CD4-positive, alpha-beta T cell treated with Interleukin-4 for 1 hour (primary cell): Measurements from ENCODE around the gene DEFB112.

Source experiments
- DNase-seq, 2 donors: peaks; one replicate each; pipeline ENCODE4 v3.0.0-alpha.2; 2020 to 2022

The DEFB112 gene, protein sequence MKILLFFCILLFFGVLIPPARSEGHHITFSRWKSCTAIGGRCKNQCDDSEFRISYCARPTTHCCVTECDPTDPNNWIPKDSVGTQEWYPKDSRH

DNA sequence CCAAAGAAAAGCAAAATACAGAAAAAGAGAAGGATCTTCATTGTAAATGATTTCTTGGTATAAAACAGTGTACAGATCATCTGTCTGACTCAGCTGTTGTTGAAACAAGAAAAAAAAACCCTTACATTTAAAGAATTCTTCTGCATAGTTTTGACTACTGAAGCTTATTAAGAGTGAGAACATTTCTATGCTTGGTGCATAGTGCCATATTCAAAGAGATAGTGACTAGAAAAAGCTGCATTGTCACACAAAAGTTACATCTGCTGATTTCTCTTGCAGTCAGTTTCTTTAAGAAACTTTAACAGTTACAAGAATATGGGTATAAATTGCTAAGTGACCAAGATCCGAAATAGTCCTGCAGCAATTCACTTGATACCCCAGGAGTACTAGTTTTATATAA is at the start of gene DEFB112:
TSS of gene DEFB112 (minus strand) at position 101 of the 400 bp plus-strand sequence. CDS start at position 41, 60 bp downstream.
- DNase-seq: no peak

GRCh38 chr6:50098641-50098993 is 48.9 kb upstream of the DEFB112 start:
- DNase-seq: no peak

DNA sequence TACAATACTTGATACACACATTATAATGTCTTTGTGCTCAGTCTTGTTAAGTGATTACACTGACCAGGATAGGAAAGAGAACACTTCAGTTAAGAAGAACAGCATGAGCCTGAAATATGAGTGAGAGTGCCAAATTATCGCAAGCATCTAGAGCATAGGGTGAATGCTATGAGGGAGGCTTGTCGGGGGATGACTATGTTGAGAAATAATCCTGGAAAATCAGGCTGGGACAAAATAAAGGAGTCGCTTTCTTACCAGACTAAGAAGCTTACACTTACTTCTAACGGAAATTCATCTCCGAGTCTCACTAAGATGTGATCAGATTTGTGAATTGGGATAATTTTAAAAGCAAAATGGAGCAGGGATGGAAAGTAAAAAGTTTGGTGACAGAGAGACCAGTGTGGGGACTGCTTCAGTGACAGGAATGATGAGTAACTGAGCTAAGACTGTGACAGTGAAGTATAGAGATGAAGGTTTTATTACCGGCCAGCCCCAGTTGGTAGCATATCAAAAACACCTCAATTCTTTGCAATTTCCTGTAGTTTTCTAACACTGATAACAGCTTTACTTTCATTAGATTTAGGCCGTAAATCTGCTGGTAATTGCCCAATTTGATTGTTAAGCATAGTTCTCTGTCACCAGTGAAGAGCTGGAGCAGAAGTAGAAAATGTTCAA is 48.4 kb upstream of the DEFB112 start:
- no peak for DNase-seq

DNA sequence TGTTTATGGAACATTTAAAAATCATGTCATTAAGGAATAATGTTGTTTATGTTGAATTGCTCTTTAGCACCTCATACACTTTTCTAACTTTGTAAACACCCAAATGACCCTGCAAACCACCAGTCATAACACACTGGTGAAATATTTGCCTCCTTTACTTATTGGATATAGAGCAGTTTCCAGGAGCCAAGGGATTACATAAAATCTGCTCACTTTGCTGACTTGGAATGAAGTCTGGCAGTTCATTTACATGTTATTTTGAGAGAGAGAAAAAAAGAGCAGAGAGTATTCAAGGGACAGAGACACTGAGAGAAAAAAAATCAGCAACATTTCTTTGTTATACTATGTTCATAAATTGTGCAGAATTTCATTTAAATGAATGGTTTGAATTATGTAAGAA is 46.6 kb upstream of the DEFB112 start:
- no peak for DNase-seq

DNA sequence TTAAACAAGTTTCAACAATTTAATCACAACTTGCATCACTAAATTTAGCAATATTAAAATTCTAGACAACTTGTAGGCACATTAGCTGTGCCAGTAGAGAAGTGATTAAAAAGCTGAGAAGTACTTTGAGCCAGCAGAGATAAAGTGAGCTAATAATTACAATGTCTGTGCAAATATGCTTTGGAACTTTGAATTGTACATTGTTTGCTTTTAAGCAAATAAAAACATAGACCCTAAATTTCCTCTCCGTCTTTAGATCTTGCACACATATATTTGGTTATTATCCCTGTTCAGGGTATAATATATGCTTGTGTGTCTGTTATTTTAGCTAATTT is 44.2 kb upstream of the DEFB112 start:
- DNase-seq: no peak

DNA sequence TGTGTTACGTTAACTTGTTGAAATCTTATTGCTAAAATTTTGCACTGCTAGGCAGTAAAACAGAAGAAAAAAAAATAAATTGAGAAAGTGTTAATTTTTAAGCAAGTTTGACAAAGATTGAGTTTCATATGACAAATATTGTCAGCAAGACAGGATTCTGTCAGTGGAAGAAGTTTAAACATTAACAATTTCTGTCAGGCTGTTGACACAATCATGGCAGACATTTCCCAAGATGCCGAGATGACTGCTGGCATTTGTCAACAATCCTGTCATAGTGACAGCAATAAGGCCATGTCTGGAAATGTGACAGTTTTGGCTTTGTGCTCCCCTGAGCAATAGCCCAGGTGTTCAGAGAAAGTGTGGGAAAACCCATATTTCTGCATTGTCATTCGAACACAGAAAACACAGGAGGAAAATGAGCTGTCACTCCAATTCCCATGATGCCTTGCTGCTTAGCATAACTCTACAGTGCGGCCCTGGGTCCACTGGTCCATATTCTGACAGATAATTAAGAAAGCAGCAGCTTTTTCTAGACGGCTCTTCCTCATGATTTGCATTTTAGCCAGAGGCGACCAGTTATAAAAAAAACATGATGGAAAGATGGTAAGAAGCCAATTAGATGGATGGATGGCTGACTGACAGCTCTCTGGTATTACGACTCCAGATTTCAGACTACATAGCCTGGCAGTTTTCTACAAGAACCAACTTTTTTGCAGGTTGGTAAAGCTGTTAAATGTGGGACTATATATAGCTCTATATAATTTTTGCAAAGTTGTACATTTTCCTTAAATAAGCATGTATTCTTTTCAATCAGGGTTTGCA is 43.6 kb upstream of the DEFB112 start:
- DNase-seq: no peak

GRCh38 chr6:50091641-50092040 is 41.9 kb upstream of the DEFB112 start:
- DNase-seq: no peak

DNA sequence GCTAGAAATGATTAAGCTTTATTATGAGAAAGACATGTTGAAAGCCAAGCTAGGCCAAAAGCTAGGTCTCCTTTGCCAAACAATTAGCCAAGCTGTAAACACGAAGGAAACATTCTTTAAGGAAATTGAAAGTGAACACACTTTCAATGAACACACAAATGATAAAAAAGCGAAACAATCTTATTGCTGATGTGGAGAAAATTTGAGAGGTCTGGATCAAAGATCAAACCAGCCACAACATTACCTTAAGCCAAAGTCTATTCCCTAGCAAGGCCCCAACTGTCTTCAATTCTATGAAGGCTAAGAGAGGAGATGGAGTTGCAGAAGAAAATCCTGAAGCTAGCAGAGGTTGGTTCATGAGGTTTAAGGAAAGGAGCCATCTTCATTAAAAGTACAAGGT is 40.2 kb upstream of the DEFB112 start:
- no peak for DNase-seq

GRCh38 chr6:50087231-50087954 is 37.7 kb upstream of the DEFB112 start:
- no peak for DNase-seq

DNA sequence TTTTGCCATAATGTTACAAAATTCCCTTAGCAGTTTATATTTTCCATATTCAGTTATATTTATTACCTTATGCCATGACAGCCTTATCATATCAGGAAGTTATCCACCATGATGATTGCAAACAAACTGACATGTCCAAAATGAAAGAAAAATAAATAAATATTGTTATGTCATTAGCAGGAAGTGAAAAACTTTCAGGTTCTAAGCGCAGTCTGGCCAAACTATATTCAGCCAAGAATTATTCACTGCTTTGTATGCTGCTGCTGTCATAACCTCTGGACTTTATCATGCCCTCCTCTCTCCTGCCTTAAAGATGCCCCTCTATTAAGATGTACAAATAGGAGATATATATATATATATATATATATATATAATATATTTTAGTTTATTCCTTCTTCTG is 27.7 kb upstream of the DEFB112 start:
- no peak for DNase-seq

DNA sequence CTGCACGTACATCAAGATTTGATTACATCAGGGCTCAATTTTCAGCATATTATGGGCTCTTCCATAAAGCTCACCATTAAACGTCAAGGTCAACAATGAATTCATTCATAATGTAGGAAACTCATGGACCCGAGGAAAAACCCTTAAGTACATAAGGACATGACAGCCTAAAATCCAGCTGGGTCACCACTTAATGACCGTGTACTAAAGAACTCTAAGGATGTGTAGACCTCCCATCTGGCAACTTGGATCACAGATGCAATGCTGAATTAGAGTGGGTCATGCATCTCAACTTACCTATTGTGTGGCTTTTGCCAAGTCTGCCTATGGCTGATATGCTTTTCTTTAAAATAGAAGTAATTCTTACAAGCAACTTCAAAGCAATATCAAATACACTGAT is 26.7 kb upstream of the DEFB112 start:
- no peak for DNase-seq

DNA sequence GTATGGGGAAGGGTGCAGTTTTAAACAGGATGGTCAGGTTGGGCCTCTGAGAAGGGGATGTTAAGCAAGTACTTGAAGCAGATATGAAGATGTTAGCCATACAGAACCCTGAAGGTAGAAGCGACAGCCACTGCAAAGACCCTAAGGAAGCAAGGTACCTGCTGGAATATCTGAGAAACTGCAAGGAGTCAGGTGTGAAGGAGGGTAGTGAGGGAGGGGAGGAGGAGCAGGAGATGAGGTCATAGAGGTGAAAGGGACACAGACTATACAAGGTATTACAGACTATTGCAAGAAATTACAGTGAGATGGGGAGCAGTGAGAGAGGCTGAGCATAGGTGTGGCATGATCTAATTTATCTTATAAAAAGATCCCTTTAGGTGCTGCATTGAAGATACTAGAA is 22.2 kb upstream of the DEFB112 start:
- no peak for DNase-seq

GRCh38 chr6:50070101-50070500 is 20.4 kb upstream of the DEFB112 start:
- no peak for DNase-seq

DNA sequence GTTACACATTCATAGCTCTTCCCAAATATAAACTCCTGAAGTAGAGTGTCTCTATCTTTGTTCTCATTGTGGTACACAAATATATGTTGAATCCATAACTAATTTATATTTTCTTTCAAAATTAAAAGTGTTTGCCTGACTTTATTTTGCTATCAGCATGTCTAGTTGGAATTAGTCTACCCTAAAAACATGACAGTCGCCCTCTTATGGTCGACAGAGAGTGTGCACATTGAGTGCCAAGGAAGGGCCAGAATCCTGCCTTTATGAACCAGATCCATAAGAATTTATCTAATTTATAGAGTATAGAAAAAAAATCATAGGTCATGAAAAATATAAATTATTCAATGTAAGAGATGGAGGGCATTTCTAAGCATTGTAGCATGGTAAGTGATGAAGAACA is 12.3 kb upstream of the DEFB112 start:
- no peak for DNase-seq

DNA sequence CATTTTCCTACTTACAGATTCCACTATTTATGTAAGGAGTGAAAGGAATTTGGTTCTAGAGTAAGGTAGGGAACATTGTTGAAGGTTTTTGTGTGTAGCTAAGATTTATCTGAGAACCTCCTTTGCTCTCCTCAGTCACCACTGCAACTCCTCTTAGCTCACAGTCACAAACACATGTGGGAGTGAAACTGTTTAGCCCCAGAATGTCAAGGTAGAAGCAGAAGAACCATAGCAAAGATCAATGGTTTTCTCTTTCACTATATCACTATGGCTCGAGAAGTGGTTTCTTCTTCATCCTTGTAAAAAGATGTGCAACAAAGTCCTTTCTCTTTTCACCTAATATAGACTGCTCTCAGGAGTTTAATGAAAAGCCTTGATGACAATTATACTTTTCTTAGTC is 6.5 kb upstream of the DEFB112 start:
- DNase-seq: no peak

DNA sequence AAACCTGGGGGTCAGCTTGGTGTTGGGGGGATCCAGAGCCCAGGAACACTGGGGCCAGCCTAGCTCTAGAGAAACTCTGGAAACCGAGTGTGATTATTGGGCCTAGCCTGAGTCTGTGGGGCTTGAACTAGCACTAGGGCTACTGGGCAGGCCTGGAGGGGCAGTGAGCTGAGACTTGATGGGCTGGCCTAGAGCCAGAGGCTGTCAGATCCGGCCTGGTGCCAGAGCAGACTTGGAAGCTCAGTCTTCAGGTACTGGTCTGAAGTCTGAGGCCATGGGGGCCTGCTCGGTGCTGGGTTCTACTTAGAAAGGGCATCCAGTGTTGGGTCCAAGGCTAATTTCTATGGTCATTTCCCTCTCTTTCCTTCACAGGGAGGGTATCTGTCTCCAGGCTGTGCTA is 2.7 kb downstream of the DEFB112 start:
- no peak for DNase-seq

- DNase-seq: no peak
Measured at GRCh38 chr6:50030777-50031562, 18.8 kb downstream of the DEFB112 start.

- DNase-seq: no peak
Measured at GRCh38 chr6:50030350-50030749, 19.4 kb downstream of the DEFB112 start.

DNA sequence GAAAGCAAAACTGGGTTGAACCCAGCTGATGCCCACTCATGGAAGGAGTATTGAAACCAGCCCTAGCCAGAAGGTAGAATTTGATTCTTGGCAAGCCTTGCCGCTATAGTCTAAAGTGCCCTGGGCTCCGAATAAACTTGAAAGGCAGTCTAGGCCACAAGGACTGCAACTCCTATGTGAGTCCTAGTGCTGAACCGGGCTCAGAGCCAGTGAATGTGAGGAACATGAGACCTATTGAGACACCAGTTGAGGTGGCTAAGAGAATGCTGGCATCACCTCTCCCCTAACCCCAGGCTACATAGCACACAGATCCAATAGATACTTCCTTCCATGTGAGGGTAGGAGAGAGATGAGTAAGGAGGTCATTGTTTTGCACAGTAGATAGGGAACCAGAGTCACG is 24.5 kb downstream of the DEFB112 start:
- DNase-seq: no peak

DNA sequence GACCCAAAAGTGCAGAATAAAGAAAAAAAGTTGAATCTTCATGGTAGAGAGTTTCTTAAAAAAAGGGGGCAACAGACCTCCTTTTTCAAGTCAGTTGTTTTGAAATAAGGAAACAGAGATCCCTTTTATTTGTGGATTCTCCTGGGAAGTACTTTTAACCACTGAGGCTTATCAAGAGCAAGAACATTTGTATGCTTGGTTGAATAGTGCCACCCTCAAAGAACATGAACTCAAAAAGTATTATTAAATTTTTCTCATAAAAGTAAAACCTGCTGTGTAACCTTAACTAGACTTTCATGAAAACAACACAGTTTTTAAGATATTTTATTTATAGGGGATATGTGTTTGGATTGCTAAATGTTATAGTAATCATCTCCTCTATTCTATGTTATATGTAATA is 27.8 kb downstream of the DEFB112 start, which contains the start of gene DEFB110:
TSS of gene DEFB110 (minus strand) at position 101 of the 400 bp plus-strand sequence. CDS start at position 42, 59 bp downstream.
- DNase-seq: no peak

- DNase-seq: no peak
Measured at GRCh38 chr6:50007819-50008218, 41.9 kb downstream of the DEFB112 start.

DNA sequence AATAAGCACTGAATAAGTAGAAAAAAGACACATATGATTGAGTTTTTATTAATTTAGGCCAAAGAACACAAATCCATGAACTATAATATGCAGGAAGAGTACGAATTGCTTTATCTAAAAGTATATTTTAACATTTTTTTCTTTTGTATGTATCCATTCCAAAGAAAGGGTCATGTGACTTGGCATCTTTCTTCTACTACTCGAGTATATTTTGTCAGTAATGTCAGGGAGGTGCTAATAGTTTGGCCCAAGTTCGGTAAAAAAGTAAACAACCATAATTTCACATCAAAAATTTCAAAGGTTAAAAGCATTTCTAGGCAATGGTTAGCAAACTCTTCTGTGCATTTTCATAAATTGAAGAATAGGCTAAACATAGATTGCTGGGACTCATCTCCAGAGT is 46.6 kb downstream of the DEFB112 start:
- no peak for DNase-seq

GRCh38 chr6:49995278-49995677 is 54.5 kb downstream of the DEFB112 start:
- DNase-seq: no peak
